ENCODE data around the gene EIF2AK3. TPM values are rescaled to one million over a fixed set of nuclear protein-coding genes. Genes with fewer than 3 reads are reported as not detected.

EIF2AK3 gene
- total RNA-seq, 1 donor from 2014 or later, result 17.1 TPM

- Mint-ChIP-seq H3K36me3 (ENCODE audit: low read depth, unreplicated experiment) (no peaks in the 10 kb centered on the region), H3K4me1 (ENCODE audit: unreplicated experiment) (peaks cover 8% of the 10 kb centered on the region), H3K27me3 (ENCODE audit: unreplicated experiment) (peaks cover 2% of the 10 kb centered on the region)
Observed at GRCh38 chr2:88622307-88622706, 5.0 kb downstream of the EIF2AK3 start.

GRCh38 chr2:88621432-88621831, 5.8 kb downstream of the EIF2AK3 start:
- Mint-ChIP-seq H3K4me3 (ENCODE audit: unreplicated experiment) (no peak overlapping the region), H3K4me1 (ENCODE audit: unreplicated experiment) (peaks cover 8% of the 10 kb centered on the region), H3K36me3 (ENCODE audit: low read depth, unreplicated experiment) (no peaks in the 10 kb centered on the region), H3K27ac (ENCODE audit: unreplicated experiment) (no peak overlapping the region), H3K27me3 (ENCODE audit: unreplicated experiment) (peaks cover under 1% of the 10 kb centered on the region), H3K9me3 (ENCODE audit: unreplicated experiment) (no peaks in the 10 kb centered on the region)
- no peak for DNase-seq (ENCODE audit: low spot score)
- TF ChIP-seq CTCF (IDR thresholded peaks at IDR 0.05; ENCODE audit: unreplicated experiment), result no peak

More at GRCh38 chr2:88622307-88622706, 5.0 kb downstream of the EIF2AK3 start:
- Mint-ChIP-seq H3K9me3 (ENCODE audit: unreplicated experiment) (no peaks in the 10 kb centered on the region), H3K4me3 (ENCODE audit: unreplicated experiment) (no peak overlapping the region), H3K27ac (ENCODE audit: unreplicated experiment) (no peak overlapping the region)
- DNase-seq (ENCODE audit: low spot score), result no peak
- TF ChIP-seq CTCF (IDR thresholded peaks at IDR 0.05; ENCODE audit: unreplicated experiment), result no peak

- H3K9me3 Mint-ChIP-seq (ENCODE audit: unreplicated experiment), result no peaks in the 10 kb centered on the region
- peaks cover 2% of the 10 kb centered on the region for H3K4me1 Mint-ChIP-seq (ENCODE audit: unreplicated experiment)
- no peak overlapping the region for H3K4me3 Mint-ChIP-seq (ENCODE audit: unreplicated experiment)
- H3K36me3 Mint-ChIP-seq (ENCODE audit: low read depth, unreplicated experiment), result no peaks in the 10 kb centered on the region
- DNase-seq (ENCODE audit: low spot score), result no peak
- no peak for TF ChIP-seq CTCF (IDR thresholded peaks at IDR 0.05; ENCODE audit: unreplicated experiment)
- no peak overlapping the region for H3K27ac Mint-ChIP-seq (ENCODE audit: unreplicated experiment)
- H3K27me3 Mint-ChIP-seq (ENCODE audit: unreplicated experiment), result no peaks in the 10 kb centered on the region
Observed at GRCh38 chr2:88620015-88620414, 7.2 kb downstream of the EIF2AK3 start.

GRCh38 chr2:88615822-88616221, 11.4 kb downstream of the EIF2AK3 start:
- Mint-ChIP-seq H3K27ac (ENCODE audit: unreplicated experiment) (no peak overlapping the region), H3K36me3 (ENCODE audit: low read depth, unreplicated experiment) (no peaks in the 10 kb centered on the region), H3K27me3 (ENCODE audit: unreplicated experiment) (no peaks in the 10 kb centered on the region), H3K4me1 (ENCODE audit: unreplicated experiment) (no peaks in the 10 kb centered on the region), H3K4me3 (ENCODE audit: unreplicated experiment) (no peak overlapping the region), H3K9me3 (ENCODE audit: unreplicated experiment) (no peaks in the 10 kb centered on the region)
- no peak for DNase-seq (ENCODE audit: low spot score)
- TF ChIP-seq CTCF (IDR thresholded peaks at IDR 0.05; ENCODE audit: unreplicated experiment), result no peak

- no peaks in the 10 kb centered on the region for H3K36me3 Mint-ChIP-seq (ENCODE audit: low read depth, unreplicated experiment)
- no peaks in the 10 kb centered on the region for H3K27me3 Mint-ChIP-seq (ENCODE audit: unreplicated experiment)
- H3K9me3 Mint-ChIP-seq (ENCODE audit: unreplicated experiment), result no peaks in the 10 kb centered on the region
- H3K4me3 Mint-ChIP-seq (ENCODE audit: unreplicated experiment), result no peak overlapping the region
- no peak overlapping the region for H3K27ac Mint-ChIP-seq (ENCODE audit: unreplicated experiment)
- no peaks in the 10 kb centered on the region for H3K4me1 Mint-ChIP-seq (ENCODE audit: unreplicated experiment)
- no peak for TF ChIP-seq CTCF (IDR thresholded peaks at IDR 0.05; ENCODE audit: unreplicated experiment)
- DNase-seq (ENCODE audit: low spot score), result no peak
Observed at GRCh38 chr2:88614497-88615157, 12.6 kb downstream of the EIF2AK3 start.

All from endothelial cell (in vitro differentiated cells).